Activated gamma-delta T cell treated with Interleukin-2 at 50 U/mL for 16 hours (primary cell): ENCODE measurements around the gene SPTB.
A peak's percentile ranks its signal among the peaks of the same experiment; 100 is the strongest.

Experiments used
- DNase-seq: peaks from one replicate; pipeline ENCODE4 v3.0.0-alpha.2; 2020

Gene SPTB

DNA sequence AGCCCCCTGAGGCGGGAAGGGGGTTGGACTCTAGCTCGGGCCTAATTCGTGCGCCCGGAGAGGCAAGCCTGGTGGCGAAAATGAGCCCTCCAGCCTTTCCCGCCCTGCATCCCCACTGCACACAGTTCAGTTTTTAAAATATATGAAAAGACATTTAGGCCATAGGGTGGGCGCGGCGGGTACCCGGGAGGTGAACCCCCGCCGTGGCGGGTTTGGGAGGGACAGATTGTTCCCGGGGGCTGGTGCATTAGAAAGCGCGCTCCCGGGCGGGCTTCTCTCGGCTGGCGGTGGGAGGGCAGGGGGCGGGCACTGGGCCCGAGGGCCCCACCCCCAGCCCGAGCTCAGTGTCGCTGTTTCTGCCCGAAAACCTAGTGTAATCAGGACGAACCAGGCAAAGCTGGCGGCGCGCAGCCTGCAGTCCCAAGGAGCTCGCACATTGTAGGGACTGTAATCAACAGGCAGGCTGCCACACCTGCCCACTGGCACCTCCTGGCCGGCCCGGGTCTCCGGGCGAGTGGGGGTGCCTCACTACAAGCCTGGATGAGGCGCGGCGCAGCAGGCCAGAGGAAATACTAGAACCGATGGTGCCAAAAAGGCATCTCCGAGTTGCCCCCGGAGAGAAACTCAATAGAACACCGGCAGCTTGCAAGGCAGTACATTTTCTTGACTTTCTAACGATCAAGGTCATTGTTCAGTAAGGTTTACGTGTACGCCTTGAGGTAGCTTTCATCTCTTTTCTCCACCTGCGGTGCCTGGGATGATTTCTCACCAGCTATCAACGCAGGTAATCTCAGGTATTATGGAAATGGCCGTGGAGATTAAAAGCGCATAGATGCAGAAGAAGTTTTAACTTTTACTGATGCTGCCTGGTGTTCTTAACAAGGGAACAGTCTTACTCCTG lies 764 bp upstream of the SPTB start:
- peak; percentile 42 for DNase-seq

DNA sequence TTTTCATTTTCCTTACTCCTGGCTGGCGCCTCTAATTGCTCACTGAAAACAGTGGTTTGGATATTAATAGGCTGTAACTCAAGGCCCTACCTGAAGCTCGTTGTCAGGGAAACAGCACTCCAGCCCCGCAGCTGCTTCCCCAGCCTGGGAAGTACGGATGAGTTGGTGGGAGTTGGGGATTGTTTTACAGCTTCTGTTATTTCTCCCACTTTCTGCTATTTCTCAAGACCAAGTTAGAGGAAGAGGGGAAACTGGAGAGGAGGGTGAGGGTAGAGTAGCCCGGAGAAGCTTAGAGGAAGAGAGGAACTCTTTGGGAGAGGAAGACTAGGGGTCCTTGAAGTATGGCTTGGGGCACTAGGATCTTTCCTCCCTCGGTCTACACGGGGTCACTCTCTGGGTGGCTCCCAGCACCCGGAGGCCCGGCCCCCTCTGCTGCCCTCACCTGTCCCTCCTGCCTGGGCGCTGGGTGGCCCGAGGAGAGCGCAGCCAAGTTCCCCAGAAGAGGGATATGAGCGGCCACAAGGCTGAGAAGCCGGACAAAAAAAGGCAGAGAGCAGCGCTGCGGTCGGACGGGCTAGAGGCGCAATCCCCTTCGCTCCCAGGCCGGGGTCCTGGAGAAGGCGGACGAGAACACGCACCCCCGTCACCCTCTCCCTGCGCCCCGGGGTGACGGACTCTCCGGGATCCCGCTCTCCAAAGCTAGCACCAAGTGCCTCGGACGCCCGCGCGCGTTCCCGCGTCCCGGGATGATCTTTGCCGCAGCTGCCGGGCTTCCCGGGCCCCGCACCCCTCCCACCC lies 671 bp downstream of the SPTB start:
- DNase-seq: no peak

DNA sequence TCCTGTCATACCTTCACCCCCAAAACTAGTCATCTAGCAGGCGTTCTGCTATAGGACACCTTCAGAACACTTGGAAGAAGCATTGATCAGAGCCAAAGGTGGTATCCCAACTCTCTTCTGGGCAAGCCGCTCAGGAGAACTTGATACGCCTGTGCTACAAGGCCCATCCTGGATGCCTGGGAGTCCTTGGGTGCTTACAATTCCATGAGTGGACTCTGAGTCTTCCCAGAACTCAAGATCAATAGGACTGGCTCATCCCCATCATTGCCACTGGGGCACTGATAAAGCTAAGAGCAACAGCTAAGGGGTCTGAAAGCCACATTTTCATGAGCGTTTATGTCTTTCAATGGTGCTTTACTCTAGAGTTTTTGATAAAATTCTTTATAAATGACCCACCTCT lies 1.9 kb downstream of the SPTB start:
- no peak for DNase-seq

- DNase-seq: no peak
Observed at GRCh38 chr14:64875350-64875749, 4.4 kb downstream of the SPTB start.

- DNase-seq: no peak
Observed at GRCh38 chr14:64873506-64874219, 6.0 kb downstream of the SPTB start.

DNA sequence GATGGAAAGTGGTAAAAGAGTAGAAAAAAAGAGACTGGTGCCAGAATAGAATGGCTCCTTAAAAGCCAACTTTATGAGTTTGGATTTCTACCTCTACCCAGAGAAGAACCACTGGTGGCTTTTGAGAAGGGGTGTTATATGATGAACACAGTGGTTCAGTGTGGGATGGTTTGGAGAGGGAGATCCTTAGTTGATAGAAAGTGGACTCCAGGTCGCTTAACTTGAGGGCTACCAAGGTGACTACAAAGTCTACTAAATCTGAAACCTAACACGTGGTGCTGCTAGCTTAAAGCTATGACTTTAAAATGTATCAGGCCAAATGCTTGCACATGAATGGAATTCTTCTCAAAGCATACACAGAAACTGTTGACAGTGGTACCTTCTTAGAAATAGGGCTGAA lies 8.4 kb downstream of the SPTB start:
- no peak for DNase-seq

GRCh38 chr14:64870160-64870559 lies 9.5 kb downstream of the SPTB start:
- DNase-seq: no peak

- no peak for DNase-seq
Observed at GRCh38 chr14:64868841-64869240, 10.9 kb downstream of the SPTB start.

- no peak for DNase-seq
Observed at GRCh38 chr14:64868379-64868778, 11.3 kb downstream of the SPTB start.

DNA sequence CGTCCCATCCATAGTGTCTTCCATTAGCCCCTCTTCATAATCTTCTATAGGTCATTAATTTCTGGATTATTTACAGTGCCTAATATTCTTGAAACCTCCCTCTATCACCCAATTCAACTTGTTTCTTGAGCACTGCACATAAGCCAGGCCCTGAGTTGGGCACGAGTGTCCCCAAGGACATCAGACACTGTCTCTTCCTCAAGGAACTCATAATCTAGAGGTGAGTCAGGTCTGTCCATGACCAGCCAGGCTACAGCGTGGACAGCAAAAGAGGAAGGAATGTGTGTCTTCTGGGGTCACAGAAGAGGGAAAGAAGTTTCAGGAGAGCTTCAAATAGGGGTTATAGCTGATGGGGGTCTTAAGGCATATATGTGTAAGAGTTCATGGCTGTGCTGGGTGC lies 12.5 kb downstream of the SPTB start:
- DNase-seq: no peak

DNA sequence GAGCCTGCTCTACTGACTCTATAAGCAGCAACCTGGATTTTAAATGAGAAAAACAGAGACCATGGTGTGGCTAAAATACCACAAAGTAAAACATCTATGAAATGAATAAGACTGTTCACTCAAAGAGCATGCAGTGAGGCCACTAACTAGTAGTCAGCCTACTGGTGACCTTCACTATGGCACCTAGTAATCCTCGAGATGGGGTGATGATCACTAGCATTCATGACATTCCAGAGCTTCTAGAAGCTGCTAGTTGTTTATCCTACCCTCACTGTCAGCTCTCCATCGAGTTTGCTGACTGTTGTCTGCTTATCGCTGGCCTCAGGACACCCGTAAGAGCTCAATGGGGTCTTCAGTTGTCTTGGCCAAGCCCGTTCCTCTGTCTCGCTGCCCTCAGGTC lies 13.7 kb downstream of the SPTB start:
- no peak for DNase-seq

DNA sequence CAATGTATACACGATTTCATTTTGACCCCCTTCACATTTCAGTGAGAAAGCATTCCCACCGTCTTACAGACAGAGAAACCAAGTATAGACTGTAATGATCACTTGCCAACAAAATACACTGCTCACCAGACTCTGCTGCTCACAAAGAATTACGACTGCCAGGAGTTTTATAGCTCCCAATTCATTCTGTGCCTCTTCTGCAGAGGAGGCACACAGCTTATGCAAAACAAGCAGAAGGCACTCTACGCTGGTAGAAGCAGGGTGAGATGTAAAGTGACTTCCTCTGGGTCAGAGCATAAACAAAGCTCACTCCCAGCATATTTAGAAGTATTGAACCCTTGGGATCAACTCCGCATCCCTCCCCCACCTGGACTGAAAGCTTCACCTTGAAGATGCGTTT lies 14.6 kb downstream of the SPTB start:
- DNase-seq: no peak

GRCh38 chr14:64864258-64864657 lies 15.4 kb downstream of the SPTB start:
- DNase-seq: no peak

GRCh38 chr14:64861916-64862315 lies 17.8 kb downstream of the SPTB start:
- DNase-seq: no peak

DNA sequence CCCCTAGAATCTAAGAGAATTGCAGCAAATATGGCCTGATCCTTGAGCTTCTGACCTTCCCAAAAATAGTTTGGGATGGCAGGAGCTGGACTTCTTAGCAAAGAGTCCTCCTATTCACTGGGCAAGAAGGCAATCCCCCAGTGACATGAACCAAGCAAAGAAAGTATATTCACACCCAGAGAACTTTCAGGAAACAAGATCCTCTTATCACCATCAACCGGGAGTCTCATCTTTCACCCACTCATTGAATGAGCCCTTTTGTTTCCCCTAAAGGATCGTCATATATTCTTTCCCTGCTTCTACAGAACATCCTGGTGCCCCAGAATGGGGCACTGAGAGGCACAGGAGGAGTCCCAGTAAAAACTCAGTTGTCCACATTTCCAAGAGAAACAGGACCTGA lies 19.7 kb downstream of the SPTB start:
- no peak for DNase-seq

DNA sequence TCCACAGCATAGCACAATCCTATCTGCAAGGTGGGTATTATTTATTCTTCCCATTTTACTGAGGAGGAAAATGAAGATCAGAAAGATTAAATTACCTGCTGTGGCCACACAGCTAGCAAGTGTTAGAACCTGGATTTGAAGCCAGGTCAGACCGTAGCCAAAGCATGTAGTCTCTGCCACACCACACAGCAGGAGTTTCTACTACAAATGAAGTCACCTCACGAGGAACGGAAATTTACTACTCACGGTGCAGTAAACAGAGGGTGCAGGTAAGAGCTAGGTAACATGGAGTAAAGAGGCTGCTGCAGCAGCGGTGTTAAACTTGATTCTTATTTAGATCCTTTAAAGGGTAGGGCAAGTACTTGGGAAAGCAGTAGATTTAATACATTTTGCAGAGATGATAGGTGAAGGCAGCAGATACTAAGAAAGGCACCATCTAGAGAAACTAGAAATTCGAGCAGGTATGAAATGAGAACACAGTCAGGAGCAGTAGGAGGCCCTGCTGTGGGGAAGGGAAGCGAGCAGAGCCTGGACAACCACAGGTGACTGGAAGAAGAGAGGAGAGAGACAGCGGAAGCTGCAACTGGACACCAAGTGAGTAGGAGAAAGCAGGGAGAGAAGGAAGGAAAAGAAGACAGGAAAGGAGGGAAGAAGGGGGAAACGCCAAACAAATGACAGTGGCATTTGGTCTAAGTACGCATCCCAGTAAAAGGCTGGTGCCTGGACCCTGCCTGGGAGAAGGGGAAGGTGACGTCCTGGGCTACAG lies 21.5 kb downstream of the SPTB start:
- no peak for DNase-seq

DNA sequence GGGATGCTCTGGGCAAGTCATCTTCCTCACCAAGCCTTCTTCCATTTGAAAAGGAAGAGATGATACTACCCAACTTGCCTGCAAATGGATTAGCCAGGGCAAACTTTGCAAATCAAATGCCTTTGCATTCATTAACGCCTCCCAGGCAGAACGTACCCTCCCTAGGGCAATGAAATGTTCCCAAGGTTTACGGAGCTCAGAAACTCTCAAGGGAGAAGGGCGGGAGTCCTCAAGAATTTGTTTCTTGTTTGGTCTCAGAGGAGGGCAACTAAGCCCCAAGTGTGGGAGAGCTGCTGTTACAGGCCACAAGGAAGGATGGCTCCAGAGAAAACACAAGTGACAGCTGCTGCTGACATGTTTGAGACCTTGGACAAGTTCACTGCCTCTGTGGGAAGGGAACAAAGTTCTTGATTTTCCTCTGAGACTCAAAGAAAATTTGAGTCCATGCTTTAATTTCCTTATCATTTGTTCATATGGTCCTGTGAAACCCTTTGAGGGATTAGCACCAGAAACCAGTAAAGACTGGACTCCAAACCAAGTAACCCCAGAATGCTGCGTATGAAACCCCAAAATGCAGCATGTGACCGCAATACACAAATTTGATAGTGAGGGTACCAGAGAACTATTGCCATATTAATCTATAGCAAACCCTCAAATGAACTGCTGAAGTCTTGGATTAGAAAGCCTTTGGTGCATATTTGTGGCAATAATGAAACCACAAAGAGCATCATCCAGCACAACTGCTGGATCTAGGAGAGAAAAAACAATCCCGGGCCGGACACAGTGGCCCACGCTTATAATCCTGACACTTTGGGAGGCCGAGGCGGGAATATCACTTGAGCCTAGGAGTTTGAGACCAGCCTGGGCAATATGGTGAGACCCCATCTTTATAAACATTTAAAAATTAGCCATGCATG lies 22.9 kb downstream of the SPTB start:
- no peak for DNase-seq

GRCh38 chr14:64855721-64856528 lies 23.8 kb downstream of the SPTB start:
- no peak for DNase-seq

- no peak for DNase-seq
Observed at GRCh38 chr14:64850369-64851137, 29.2 kb downstream of the SPTB start.

DNA sequence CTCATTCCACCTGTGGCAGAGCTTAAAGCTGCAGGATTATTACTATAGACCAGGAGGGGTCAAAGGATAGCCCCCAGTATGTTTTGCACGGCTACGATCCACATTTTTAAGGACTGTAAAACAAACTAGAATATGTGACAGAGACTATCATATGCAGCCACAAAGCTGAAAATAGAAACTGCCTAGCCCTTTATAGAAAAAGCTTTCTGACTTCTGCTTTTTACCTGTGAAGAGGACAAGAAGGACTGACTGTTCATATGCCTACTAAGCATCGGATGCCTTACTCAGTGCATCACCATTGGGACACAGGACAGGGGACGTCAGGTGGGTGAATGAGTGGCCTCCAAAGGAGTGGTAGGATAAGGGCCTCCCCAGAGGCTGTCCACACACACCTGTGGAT lies 29.8 kb downstream of the SPTB start:
- DNase-seq: no peak
